ENCODE measurements around the gene PIK3R1. TPM values are rescaled to one million over a fixed set of nuclear protein-coding genes. Genes with fewer than 3 reads are reported as not detected.

The PIK3R1 gene
- total and polyA plus RNA-seq, 2 of the 4 experiments (the other 2 are of a cell fraction) = 2.4 to 9.3 TPM

- no peak overlapping the region for H3K56ac ChIP-seq (ENCODE audit: extremely low read depth, insufficient read depth, low read length)
- H4K20me1 ChIP-seq (ENCODE audit: insufficient read depth, low read length) = no peaks in the 10 kb centered on the region
- H2AK5ac ChIP-seq (ENCODE audit: low read depth, low read length) = no peak overlapping the region
- H3K36me3 ChIP-seq (ENCODE audit: control insufficient read depth, insufficient read depth, low read length) = no peaks in the 10 kb centered on the region
- no peak overlapping the region for H3K27ac ChIP-seq (ENCODE audit: insufficient read depth, low read length)
- no peaks in the 10 kb centered on the region; the same call in 1 of the 2 replicates for H3K9me1 ChIP-seq (ENCODE audit: insufficient read depth, low read length)
- in situ Hi-C loops (cut with MboI; ENCODE audit: low sequenced_read_pairs) = no loop called here
- H2BK20ac ChIP-seq (ENCODE audit: low read depth, low read length) = no peak overlapping the region
- no peak overlapping the region for H3K9ac ChIP-seq (ENCODE audit: low read depth, low read length)
- no peak overlapping the region for H3K4ac ChIP-seq (ENCODE audit: low read depth, low read length)
- no peak overlapping the region for H4K5ac ChIP-seq (ENCODE audit: low read depth, low read length)
- H3K4me1 ChIP-seq (ENCODE audit: control insufficient read depth, insufficient read depth, low read length) = no peaks in the 10 kb centered on the region
- no peak overlapping the region for H3K18ac ChIP-seq (ENCODE audit: low read depth, low read length)
- H3K9me3 ChIP-seq (ENCODE audit: control insufficient read depth, insufficient read depth, low read length) = no peaks in the 10 kb centered on the region
- no peak overlapping the region for H2AK9ac ChIP-seq (replicated peaks; ENCODE audit: low read depth, low read length, poor library complexity)
- no peak overlapping the region for H2AFZ ChIP-seq (replicated peaks; ENCODE audit: low read length, poor library complexity)
- 33% methylated on average over 1 of the region's 2 CpGs; no CpG with 5 or more reads in 1 of the 2 experiments for WGBS, 2 experiments (ENCODE audit: extremely low coverage in 2 of 2, insufficient read length in 1 of 2)
- no peak for TF ChIP-seq BHLHE40 (IDR thresholded peaks at IDR 0.05; ENCODE audit: low read depth, low read length)
- TF ChIP-seq NFE2L2 (IDR thresholded peaks at IDR 0.05; ENCODE audit: low read depth, low read length) = no peak
- TF ChIP-seq CTCF (conservative IDR thresholded peaks at IDR 0.05; ENCODE audit: low read depth, low read length) = no peak
- no peak for TF ChIP-seq CHD1 (IDR thresholded peaks at IDR 0.05; ENCODE audit: low read depth, low read length)
- no peak for TF ChIP-seq CEBPB (IDR thresholded peaks at IDR 0.05; ENCODE audit: low read depth, low read length)
- TF ChIP-seq, protein P1, sequence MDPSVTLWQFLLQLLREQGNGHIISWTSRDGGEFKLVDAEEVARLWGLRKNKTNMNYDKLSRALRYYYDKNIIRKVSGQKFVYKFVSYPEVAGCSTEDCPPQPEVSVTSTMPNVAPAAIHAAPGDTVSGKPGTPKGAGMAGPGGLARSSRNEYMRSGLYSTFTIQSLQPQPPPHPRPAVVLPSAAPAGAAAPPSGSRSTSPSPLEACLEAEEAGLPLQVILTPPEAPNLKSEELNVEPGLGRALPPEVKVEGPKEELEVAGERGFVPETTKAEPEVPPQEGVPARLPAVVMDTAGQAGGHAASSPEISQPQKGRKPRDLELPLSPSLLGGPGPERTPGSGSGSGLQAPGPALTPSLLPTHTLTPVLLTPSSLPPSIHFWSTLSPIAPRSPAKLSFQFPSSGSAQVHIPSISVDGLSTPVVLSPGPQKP (IDR thresholded peaks at IDR 0.05; ENCODE audit: borderline replicate concordance, low read depth, low read length) = no peak
- TF ChIP-seq FOS (IDR thresholded peaks at IDR 0.05; ENCODE audit: low read depth, low read length) = no peak
- TF ChIP-seq MAZ (IDR thresholded peaks at IDR 0.05; ENCODE audit: borderline replicate concordance, low read depth, low read length) = no peak
- no peak for TF ChIP-seq RAD21 (IDR thresholded peaks at IDR 0.05; ENCODE audit: low read length)
- TF ChIP-seq USF2 (IDR thresholded peaks at IDR 0.05; ENCODE audit: low read depth, low read length) = no peak
- TF ChIP-seq MAFK (IDR thresholded peaks at IDR 0.05; ENCODE audit: low read depth, low read length) = no peak
- no peak for TF ChIP-seq SMC3 (IDR thresholded peaks at IDR 0.05; ENCODE audit: low read depth, low read length)
- no peak for TF ChIP-seq RFX5 (IDR thresholded peaks at IDR 0.05; ENCODE audit: low read depth, low read length)
- no peak for TF ChIP-seq MXI1 (IDR thresholded peaks at IDR 0.05; ENCODE audit: borderline replicate concordance, low read depth, low read length)
- intact Hi-C loops (cut with micrococcal nuclease) = no loop called here
- H4K91ac ChIP-seq (ENCODE audit: insufficient read depth, low read depth, low read length) = no peak overlapping the region
- no peak overlapping the region for H3K4me3 ChIP-seq (ENCODE audit: insufficient read depth, low read depth, low read length)
- DNase-seq (no peak), ATAC-seq (ENCODE audit: low read depth) (no peak)
- H3K4me2 ChIP-seq (ENCODE audit: low read depth, low read length) = no peak overlapping the region
- H3K14ac ChIP-seq (replicated peaks; ENCODE audit: low read depth, low read length) = no peak overlapping the region
- H4K8ac ChIP-seq (ENCODE audit: low read depth in 2 of 2, low read length in 2 of 2) = no peak overlapping the region
- no peak overlapping the region for H2BK120ac ChIP-seq (ENCODE audit: low read depth, low read length)
- no peak overlapping the region for H2BK15ac ChIP-seq (ENCODE audit: low read depth, low read length)
- no TSS peak for BruUV-seq (replicated peaks)
- ChIA-PET POLR2A (ENCODE audit: unreplicated experiment) (no interaction called here), CTCF (no interaction called here)
- peaks cover 2% of the 10 kb centered on the region; the same call in 1 of the 2 replicates for H3K27me3 ChIP-seq (ENCODE audit: control insufficient read depth, insufficient read depth, low read length)
- H3K79me1 ChIP-seq (ENCODE audit: low read depth in 1 of 2, low read length in 2 of 2) = no peaks in the 10 kb centered on the region
- no peak overlapping the region for H3K23ac ChIP-seq (ENCODE audit: low read depth, low read length)
- dilution Hi-C loops (cut with HindIII; ENCODE audit: low sequenced_read_pairs, unreplicated experiment) = no loop called here
- no peak overlapping the region for H2BK5ac ChIP-seq (ENCODE audit: low read depth, low read length, poor library complexity, severe bottlenecking)
Measured at GRCh38 chr5:68194386-68194785, 21.2 kb upstream of the PIK3R1 start.
